ENCODE results near the gene SYTL3.
"Not testable (repeated sequence)": the region's sequence is repeated elsewhere in the genome, so short reads cannot be mapped to it uniquely, and the experiment has no call there.

SYTL3 gene

DNA sequence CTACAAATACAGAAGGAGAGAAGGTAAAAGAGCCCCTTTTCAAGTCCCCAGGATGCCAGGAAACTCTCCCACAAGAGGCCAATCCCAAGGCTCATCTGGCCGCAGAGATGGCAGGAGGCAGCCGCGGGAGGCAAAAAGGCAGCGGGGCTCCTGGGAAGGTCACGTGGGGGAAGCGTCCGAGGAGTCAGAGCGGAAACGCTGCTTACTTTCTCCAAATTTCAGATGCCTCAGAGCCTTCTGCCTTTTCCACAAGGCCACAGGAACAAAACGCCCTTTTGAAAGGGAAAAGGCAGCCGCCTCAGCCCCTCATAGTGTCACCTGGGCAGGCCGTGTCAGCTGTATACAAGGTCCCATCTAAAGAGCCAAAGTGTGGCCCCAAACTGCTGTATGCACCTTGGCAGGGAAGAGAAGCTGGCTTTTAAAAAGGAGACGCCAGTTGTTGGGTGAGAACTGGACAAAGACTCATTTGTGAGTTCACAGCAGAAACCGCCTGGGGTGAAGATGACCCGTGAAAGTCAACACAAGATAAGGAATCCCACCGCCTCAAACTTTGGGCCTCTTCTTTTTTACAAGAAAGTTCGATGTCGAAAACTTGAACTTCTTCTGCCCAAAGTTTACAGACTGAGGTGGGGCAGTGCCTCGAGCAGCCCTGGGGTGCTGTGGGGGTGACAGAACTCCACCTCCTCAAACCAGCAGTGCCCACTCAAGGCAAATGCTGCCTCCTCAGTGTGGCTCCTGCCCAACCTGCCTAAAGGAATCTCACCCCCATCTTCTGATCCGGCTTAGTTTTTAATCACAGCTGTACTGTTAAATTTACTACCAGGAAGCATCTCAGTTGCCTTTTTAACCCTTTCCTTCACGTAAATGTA, 124.0 kb downstream of the SYTL3 start:
- DNase-seq (ENCODE audit: low read depth in 2 of 2), result no peak

DNA sequence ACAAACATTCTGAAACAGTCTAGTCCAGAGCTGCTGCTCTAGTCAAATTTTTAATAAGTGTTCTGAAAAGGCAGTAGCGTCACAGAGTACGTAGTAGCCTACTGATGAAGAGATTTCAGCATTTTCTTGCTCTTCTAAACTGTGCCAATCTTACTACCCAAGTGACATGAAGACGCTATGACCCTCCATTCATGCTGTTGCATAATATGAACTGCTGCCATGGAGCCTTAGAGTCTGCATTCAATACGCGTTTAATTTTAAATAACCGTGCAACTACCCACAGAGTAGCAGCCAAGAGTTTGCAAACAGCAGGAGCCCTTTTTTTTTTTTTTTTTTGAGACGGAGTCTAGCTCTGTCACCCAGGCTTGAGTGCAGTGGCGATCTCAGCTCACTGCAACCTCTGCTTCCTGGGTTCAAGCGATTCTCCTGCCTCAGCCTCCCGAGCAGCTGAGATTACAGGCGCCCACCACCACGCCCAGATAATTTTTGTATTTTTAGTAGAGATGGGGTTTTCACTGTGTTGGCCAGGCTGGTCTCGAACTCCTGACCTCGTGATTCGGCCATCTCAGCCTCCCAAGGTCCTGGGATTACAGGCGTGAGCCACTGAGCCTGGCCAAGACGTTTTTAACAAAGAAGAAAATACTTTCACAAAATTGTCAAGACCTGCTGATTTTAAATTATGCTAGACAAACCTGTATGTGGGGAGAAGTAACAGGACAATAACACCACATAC, 125.0 kb downstream of the SYTL3 start:
- no peak for DNase-seq (ENCODE audit: low read depth in 2 of 2)

DNA sequence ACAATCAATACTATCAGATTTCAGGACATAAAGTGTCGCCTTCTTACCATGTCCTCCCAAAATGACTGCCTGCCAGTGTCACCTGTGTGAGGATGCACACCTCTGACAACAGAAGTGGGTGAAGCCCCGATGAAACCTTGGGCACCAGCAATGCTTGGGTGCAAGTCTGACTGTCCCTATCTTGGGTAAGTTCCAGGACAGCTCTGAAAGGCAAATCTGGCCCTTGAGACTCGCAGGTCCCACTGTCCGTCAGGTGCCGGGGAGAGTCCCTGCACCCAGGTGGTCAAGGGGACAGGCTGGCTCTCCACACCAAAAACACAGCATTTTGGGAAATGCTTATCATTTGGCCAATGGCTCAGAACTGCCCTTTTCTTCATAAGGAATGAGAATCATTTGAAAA, 126.0 kb downstream of the SYTL3 start:
- DNase-seq (ENCODE audit: low read depth in 2 of 2), result no peak

DNA sequence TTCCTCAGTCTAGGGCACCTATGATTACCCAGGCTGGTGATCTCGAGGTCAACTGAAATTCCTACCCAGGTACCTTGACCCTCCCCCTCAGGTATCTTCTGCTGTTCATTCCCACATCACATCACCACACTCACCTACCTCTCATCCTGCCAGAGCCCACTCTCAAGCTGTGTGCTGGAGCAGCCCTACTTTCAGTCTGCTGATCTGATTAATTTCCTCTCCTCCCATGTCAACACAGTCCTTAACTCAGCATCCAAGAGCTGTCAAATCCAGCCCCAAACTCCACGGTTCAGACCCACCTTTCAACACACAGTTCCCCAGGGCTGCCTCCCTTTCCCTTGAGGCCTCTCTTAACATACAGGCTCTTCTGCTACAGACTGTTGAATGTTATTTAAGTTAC, 126.9 kb downstream of the SYTL3 start:
- no peak for DNase-seq (ENCODE audit: low read depth in 2 of 2)

DNA sequence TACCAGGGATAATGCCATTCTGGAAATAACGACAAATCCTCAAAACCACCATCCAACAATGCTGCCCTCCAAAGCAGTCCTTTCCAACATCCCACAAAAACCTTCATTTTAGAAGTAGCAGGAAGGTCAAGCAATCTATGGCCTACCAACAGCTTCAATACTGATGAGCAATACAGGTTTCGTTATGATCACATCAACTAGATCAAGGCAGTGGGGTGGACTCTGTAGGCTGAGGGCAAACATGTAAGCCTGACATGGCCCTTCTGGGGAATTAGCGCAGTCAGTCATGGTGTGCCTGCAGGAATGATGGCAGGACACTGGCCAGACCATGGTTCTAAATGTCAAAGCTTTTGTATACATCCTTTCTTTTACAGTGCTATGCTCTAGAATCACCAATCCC, 127.7 kb downstream of the SYTL3 start:
- DNase-seq (ENCODE audit: low read depth in 2 of 2), result no peak

DNA sequence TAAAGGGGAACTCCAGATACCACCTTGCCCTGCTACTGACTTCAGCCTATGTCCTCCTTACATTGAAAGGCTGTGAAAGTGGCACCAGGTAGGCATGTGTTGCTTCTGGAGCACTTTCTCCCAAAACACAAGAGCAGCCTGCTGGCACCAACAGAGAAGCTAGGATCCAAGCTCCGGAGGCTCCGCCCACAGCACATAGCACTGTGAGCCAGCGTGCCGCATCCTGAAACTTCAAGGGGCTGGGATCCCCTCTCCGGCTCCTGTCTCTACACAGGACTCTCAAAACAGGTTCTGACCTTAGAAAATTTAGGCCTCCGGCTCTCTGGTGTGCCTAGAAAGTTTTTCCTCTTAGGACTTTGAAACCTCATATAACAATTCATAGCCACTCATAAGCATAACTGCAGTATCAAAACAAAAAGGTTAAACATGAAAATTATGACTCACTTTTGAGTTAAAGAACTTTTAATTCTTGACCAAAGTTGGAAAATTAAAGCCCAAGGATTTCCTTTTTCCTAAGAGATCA, 128.2 kb downstream of the SYTL3 start:
- DNase-seq (ENCODE audit: low read depth in 2 of 2), result no peak

DNA sequence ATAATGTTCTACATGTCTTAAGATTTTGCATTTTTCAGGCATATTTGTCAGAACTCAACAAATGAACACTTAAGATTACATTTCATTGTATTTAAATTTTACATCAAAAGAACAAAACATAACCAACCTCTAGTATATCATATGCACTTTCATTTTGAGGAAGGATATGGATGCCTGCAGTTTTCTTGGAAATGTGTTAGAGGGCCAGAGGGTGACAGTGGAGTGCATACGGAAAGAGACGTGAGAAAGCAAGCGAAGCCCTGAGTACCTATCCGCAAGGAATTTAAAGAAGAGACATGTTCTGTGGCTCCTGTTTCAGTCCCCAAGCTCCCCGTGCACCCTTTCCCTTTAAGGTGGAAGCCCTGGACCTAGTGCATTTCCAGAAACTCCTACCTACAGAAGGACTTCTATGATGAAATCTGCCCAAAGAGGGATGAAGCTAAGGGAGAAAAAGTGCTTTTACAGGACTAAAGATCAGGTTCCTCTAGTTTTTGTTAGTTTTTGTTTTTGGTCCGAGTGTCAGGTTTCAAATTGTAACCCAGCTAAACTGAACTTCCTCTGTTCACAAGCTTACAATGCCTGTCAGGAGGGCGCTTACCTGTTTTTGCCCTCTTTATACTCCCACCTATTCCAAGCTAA, 130.5 kb downstream of the SYTL3 start:
- no peak for DNase-seq (ENCODE audit: low read depth in 2 of 2)

DNA sequence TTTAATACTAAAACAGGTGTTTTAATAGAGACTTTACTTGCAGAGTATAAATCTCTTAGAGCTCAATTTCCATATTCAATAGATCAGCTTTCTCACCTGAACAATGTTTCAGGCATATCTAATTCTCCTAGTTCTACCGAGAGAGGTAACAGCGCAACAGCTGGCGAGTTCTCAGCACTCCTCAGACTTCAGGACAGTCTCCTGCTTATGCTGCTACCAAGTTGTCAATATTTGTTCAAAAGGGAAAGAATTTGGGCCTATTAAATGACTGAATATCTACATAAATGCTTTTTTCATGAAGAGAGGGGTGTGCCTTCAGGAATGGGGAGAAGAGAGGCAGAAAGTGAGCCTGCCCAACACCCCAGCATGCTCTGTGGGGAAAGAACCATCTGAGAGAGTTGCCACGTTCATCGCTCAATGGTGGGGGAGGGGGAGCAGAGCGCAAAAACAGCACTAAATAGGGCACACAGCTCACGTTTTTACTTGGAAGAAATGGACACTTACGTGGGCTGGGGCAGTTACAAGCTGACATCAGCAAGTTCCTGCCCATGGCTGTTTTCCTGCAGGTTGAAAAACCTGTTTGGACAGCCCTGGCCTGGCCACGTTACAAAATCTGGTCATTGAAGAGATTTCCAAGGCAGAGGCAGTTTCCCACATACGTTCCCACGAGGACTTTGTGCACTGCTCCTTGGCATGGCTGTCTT, 131.3 kb downstream of the SYTL3 start:
- no peak for DNase-seq (ENCODE audit: low read depth in 2 of 2)

DNA sequence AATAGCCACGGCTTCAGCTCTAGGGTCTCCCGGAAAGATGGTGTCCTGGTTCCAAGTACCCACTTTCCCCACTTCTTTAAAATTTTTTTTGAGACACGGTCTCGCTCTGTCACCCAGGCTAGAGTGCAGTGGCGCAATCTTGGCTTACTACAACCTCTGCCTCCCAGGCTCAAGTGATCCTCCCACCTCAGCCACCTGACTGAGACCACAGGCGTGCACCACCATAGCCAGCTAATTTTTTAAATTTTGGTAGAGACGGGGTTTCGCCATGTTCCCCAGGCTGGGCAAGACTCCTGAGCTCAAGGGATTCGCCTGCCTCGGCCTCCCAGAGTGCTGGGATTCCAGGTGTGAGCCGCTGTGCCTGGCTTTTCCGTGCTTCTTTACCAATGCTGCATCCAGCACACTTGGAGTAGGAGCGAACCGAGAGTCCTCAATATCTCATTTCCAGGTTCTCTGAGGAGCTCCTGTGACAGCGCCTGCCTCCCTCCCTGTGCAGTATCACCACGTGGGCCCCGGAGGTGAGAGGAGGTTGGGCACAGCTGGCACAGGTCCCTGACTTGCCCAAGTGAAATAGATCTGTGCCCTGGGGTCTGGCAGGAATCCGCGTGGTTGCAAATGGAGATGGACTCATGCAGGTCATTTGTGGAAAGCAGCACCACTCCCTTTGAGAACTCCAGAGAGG, 132.0 kb downstream of the SYTL3 start:
- no peak for DNase-seq (ENCODE audit: low read depth in 2 of 2)

DNA sequence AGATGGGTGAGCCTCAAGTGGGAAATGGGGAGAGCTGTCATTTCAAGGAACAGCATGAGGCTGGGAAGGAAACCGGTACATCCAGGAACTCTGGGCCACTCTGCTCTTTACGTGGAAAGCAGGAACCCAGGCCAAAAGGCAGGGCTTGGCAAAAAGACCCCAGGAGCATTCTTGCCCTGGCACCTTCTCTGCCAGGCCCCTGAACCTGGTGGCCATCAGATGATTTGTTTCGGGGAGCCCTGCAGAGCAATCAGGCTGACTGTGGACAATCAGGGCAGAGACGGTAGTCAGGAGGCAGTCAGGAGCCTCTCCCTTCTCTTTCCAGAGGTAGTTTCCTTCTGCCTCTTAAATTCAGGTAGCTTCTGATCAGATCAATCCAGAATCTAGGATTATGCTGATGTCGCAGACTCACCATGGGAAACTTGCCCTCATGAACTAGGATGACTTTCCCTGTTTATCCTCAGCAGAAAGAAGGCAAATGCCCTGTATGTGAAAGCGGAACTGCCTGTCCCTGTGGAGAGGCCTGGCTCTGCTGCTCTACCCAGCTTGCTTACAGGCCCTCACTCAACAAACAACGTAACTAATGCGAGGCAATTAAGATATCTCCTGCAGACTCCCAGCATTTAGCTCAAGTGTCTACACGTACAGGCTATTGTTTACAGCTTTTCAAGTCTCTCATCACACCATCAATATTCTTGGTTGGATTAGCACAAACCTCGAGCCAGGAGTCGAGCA, 132.7 kb downstream of the SYTL3 start:
- no peak for DNase-seq (ENCODE audit: low read depth in 2 of 2)

DNA sequence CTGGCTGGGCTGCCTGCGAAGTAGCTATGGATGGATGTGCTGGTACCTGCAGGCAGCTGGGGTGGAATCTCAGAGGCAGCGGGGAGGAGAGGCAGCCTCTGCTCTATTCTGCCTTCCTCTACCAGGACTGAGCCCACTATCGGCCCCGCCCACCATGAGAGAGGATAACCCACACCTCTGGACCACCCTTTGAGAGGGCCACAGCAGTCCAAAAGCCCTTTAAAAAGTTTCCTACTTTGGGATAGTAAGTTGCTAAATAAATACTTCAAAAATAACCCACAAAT, 133.3 kb downstream of the SYTL3 start:
- no peak for DNase-seq (ENCODE audit: low read depth in 2 of 2)

DNA sequence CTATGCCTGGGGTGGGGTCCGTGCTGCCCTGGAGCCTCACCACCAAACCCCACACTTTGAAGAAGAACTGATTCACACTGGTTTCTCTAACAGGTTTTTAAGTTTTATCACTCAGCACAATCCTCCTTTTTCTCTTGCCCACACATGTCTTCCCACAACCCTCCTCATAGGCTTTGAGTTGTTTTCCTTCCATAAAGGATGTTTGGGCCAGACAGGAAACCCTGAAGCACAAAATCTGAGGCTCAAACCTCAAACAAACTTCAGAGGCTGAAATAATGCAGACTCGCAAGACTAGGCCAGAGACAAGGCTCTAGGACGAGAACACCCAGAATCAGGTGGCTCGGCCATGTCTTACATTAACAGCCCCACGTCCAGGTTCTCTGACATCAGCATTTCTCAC, 134.0 kb downstream of the SYTL3 start:
- DNase-seq (ENCODE audit: low read depth in 2 of 2), result no peak

DNA sequence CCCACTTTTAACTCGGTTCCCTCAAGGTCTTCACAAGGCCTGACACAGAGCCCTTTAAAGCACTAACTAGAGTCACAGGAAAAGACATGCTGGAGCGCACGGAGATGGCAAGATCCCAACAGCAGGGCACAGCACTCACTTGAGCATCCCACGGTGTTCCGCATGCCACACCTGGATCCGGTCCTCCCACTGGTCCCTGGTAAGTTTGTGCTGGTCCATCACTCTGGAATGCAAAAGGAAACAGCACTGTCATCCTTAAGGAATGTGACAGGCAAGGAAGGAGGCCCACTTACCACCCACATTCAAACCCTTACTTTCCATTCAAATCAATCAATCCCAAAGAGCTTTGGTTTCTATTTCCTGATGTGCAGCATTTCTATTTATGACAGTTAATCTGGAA, 134.7 kb downstream of the SYTL3 start:
- DNase-seq (ENCODE audit: low read depth in 2 of 2), result no peak

DNA sequence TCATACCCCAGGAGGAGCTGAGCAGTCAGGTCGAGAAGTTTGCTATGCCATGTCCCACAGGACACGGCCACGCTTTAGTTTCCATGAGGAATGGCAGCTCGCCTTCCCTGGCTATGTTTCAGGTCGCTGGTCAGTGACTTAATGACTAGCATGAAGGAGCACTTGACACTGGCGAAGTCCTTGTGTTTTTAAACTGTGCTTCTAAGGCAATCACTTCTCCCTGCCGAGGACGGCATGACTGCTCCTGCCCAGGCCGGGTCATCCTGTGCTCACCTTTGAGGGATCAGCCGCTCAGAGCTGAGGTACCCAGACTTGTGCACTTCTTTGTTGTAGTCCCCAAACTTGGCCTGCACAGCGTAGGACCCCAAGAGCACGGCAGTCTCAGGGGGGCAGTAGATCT, 135.2 kb downstream of the SYTL3 start:
- DNase-seq (ENCODE audit: low read depth in 2 of 2), result no peak

DNA sequence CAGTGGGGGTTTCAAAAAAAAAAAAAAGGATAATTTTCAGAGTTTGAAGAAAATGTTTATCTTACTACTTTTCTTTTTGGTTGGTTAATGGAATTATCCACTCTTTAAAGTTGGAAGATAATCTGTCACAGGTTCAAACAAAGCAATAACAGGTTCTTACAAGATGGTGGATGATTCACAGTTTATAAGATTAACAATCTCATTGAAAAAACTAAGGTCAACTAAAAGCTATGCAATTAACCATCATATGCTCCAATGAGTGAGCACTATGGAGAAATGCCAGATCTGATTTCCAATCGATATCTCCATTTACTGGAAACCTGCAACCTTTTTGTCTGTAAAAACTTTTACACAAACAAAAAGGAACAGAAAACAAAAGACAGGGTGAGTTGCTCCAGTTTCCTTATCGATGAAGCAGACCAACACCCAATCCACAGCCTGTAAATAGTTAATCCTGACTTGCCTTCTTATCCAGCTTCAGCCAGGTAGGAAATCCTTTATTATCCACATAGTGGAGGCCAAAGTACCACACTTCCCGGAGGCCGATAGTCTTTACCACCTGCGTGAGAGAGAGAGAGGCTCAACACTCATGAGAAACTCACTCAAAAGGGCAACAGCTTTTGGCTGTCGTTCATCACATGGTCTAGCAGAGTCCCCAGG, 136.9 kb downstream of the SYTL3 start:
- no peak for DNase-seq (ENCODE audit: low read depth in 2 of 2)

DNA sequence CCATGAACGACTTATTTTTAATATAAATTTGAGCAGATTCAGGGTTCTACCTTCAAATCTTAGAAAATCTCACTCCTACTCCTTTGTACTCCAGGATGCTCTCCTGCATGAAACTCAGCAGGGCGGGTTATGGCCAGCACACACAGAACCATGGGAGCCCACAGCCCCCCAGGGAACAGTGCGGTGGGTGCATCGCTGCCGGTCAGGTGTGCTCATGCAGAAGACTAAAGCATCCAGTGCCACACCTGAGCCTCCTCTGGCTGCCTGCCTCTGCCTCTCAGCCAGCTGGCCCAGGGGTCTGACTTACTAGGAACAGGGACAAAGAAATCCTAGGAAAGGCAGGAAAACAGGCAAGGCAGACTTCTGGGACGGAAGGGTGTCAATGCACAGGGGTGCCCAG, 137.5 kb downstream of the SYTL3 start:
- DNase-seq (ENCODE audit: low read depth in 2 of 2), result no peak

DNA sequence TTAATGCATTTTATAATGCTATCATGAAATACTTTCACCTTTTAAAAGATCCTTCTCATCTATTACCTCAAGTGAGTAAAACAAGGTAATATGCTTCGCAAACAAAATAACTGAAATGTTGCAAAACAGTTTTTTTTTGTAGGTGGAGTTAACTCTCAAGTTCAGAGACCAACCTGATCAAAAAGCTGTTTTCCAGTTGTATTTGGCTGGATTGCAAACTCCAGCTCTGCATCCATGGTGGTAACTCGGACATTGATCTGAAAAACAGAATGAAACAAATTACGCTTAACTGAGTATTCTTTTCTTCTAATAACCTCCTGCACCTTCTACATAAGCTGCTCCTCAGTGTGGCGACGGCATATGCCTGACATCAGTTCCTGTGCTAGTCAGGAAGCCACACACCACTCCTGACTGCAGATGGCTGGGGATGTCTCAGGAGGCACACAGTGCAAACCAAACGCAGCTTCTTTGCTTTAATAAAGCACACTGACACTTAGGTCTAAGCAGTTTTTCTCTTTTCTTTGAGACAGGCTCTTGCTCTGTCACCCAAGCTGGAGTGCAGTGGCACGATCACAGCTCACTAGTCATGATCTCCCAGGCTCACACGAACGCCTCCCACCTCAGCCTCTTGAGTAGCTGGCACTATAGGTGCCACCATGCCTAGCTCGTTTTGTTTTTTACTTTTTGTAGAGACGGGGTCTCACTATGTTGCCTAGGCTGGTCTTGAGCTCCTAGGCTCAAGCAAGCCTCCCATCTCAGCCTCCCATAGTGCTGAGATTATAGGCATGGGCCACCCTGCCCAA, 139.5 kb downstream of the SYTL3 start:
- DNase-seq (ENCODE audit: low read depth in 2 of 2), result no peak

DNA sequence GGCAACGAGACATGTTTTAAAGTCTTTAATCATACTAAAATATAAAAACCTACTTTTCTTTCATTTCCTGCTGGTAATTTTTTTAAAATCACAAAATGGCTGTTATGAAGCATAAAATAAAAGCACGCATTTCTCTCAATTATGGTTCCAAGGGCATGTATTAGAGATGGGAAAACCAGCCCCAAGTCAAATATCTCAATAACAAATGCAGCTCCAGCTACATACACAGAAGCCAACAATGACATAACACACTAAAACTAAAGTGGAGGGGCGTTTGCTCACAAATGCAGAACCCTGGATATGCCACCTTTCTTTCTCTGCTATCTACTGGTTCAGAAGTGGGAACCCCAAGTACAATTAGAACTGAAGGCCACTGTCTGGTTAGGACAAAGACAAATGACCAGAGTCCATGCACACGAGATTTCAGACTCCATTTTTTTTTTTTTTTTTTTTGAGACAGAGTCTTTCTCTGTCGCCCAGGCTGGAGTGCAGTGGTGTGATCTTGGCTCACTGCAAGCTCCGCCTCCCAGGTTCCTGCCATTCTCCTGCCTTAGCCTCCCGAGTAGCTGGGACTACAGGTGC, 141.5 kb downstream of the SYTL3 start:
- no peak for DNase-seq (ENCODE audit: low read depth in 2 of 2)

DNA sequence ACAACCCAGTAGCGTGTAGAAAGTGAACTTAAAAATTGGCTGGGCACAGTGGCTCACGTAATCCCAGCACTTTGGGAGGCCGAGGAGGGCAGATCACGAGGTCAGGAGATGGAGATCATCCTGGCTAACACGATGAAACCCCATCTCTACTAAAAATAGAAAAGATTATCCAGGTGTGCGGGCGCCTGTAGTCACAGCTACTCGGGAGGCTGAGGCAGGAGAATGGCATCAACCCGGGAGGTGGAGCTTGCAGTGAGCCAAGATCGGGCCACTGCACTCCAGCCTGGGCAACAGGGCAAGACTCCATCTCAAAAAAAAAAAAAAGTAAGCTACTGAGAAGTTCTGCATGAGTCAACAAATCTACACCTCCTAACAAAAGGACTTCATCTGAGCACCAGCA, 142.7 kb downstream of the SYTL3 start:
- not testable (repeated sequence) for DNase-seq (ENCODE audit: low read depth in 2 of 2)

All from activated CD4-positive, alpha-beta T cell treated with anti-CD3 and anti-CD28 coated beads for 24 hours (primary cell).